GM12878 (cell line): ENCODE data around the gene NOD2. TPM values are rescaled to one million over a fixed set of nuclear protein-coding genes. Genes with fewer than 3 reads are reported as not detected.

Experiments
- BCL11A ChIP-seq: IDR thresholded peaks from 2 replicates; pipeline ENCODE4 v1.6.1; 2011; ENCODE audit warnings: low read depth, low read length
- BMI1 ChIP-seq: fragments of 450-650 bp; IDR thresholded peaks from 2 replicates; pipeline ENCODE4 v1.6.1; 2016; ENCODE audit warnings: mild to moderate bottlenecking, moderate library complexity, borderline replicate concordance
- CREM ChIP-seq: IDR thresholded peaks from 2 replicates; pipeline ENCODE4 v1.6.1; 2014; ENCODE audit warnings: antibody characterized with exemption, low read depth
- IKZF1 ChIP-seq: fragments of 450-650 bp; conservative IDR thresholded peaks from 2 replicates; pipeline ENCODE4 v1.6.1; 2017; ENCODE audit warnings: antibody characterized with exemption, mild to moderate bottlenecking
- JUNB ChIP-seq: IDR thresholded peaks from 2 replicates; pipeline ENCODE4 v1.6.1; 2016; ENCODE audit warnings: antibody characterized with exemption, mild to moderate bottlenecking
- MEF2B ChIP-seq: fragments of 450-650 bp; IDR thresholded peaks from 2 replicates; pipeline ENCODE4 v1.6.1; 2018; ENCODE audit warnings: mild to moderate bottlenecking, moderate library complexity; ENCODE audit not compliant: partially characterized antibody, poor library complexity, severe bottlenecking
- NFYA ChIP-seq: IDR thresholded peaks from 2 replicates; pipeline ENCODE4 v1.6.1; 2011; ENCODE audit warnings: low read depth, mild to moderate bottlenecking, low read length, improper control_type of control experiment, borderline replicate concordance
- PML ChIP-seq: IDR thresholded peaks from 2 replicates; pipeline ENCODE4 v1.6.1; 2012; ENCODE audit warnings: low read length, inconsistent platforms
- POLR2AphosphoS2 ChIP-seq: IDR thresholded peaks from 2 replicates; pipeline ENCODE4 v1.6.1; 2011; ENCODE audit warnings: low read depth, mild to moderate bottlenecking, low read length, improper control_type of control experiment, moderate library complexity
- RELA ChIP-seq: fragments of 450-650 bp; IDR thresholded peaks from 2 replicates; pipeline ENCODE4 v1.8.0; 2014; ENCODE audit warnings: borderline replicate concordance; ENCODE audit not compliant: partially characterized antibody
- ZNF217 ChIP-seq: fragments of 450-650 bp; IDR thresholded peaks from 2 replicates; pipeline ENCODE4 v1.6.1; 2017; ENCODE audit warnings: antibody characterized with exemption, mild to moderate bottlenecking
- polyA plus RNA-seq, 11 experiments: library from polyadenylated mRNA; depleted of rRNA in 4 of 11; unstranded in 6 of 11; stranded (reverse) in 5 of 11; fragments of >200 nt; fragmentation: Nextera tagmentation in 4 of 11; fragmentation: Illumina TruSeq in 1 of 11; extraction: Ambion mirVana in 4 of 11; extraction: Trizol in 1 of 11; gene quantifications; 1 replicate in 1 of 11; 2 replicates in 10 of 11; pipeline versions ENCODE4 v1.2.1 to v1.2.3, GENCODE V29; 2011 to 2016; ENCODE audit warnings: inconsistent platforms in 2 of 11, missing spikeins in 2 of 11, low read depth in 1 of 11
- total RNA-seq, 4 experiments: library from RNA; depleted of rRNA in 3 of 4; stranded (reverse); fragments of >200 nt in 3 of 4; fragmentation: Illumina TruSeq in 1 of 4; extraction: Trizol in 1 of 4; gene quantifications; 2 replicates each; pipeline versions ENCODE4 v1.2.1 to v1.2.3, GENCODE V29; 2013 to 2021
- TF ChIP-seq, protein P1 (sequence below): fragments of 450-650 bp; IDR thresholded peaks from 2 replicates; pipeline ENCODE4 v1.6.1; 2017; ENCODE audit warnings: mild to moderate bottlenecking
- TF ChIP-seq, protein P2 (sequence below): IDR thresholded peaks from 2 replicates; pipeline ENCODE4 v1.6.1; 2011; ENCODE audit warnings: borderline replicate concordance, low read depth, mild to moderate bottlenecking, moderate library complexity, mixed read lengths, low read length; ENCODE audit not compliant: insufficient read depth; ENCODE audit errors: extremely low read length
- TF ChIP-seq, protein P3 (sequence below): IDR thresholded peaks from 2 replicates; pipeline ENCODE4 v1.6.1; 2012; ENCODE audit warnings: low read depth, low read length, improper control_type of control experiment
- TF ChIP-seq, protein P4 (sequence below): fragments of 450-650 bp; IDR thresholded peaks from 2 replicates; pipeline ENCODE4 v1.6.1; 2017; ENCODE audit warnings: antibody characterized with exemption, mild to moderate bottlenecking, moderate library complexity
- TF ChIP-seq, protein P5 (sequence below): fragments of 450-650 bp; IDR thresholded peaks from 2 replicates; pipeline ENCODE4 v1.6.1; 2016; ENCODE audit warnings: mild to moderate bottlenecking
- TF ChIP-seq, protein P6 (sequence below): fragments of 450-650 bp; IDR thresholded peaks from 2 replicates; pipeline ENCODE4 v1.6.1; 2017; ENCODE audit warnings: mild to moderate bottlenecking, low read depth, inconsistent platforms; ENCODE audit not compliant: poor library complexity, severe bottlenecking

Gene NOD2
- total and polyA plus RNA-seq, 10 of the 15 experiments (the other 5 are each of a cell fraction or from before 2014, with no cell fraction given), result 1.0 to 18.6 (median 6.7) TPM

DNA sequence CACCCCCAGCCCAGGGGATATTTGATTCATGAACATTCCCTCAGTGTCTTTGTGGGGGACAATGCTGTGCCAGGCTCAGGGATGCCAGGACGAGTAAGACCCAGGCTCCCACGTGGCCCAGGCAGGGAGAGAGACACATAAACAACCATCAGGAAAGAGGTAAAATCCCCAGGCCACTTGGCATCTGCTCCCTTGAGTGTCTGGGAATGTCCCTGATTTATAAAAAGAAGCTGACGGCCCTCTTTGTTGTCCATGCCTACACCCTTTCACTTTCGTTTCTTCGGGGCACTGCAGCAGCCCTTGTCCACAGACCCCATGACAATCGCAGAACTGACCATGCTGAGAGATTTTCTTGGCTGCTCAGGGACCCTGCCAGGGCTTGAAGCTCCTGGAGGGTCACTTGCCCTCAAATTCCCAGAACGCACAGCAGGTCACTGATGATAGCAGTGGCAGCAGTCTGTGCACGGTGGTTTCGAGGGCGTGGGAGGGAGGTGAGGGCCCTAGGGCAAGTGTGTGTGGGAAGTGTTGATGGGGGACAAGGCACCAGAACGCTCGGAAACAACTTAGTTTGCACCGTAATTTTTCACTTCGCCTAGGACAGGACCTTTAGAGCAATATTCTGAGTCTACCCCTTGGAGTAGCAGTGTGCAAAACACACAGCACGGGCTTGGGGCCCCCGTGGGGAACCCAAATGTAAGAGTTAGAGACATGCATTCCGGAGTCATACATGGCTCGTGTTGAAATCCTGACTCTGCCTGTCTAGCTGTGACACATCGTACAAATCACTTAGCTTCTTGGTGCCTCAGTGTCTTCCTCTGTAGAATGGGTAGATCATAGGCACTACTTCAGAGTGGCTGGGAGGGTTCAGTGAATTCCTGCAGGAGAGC, 4.7 kb downstream of the NOD2 start (continued):
- TF ChIP-seq, protein P1, sequence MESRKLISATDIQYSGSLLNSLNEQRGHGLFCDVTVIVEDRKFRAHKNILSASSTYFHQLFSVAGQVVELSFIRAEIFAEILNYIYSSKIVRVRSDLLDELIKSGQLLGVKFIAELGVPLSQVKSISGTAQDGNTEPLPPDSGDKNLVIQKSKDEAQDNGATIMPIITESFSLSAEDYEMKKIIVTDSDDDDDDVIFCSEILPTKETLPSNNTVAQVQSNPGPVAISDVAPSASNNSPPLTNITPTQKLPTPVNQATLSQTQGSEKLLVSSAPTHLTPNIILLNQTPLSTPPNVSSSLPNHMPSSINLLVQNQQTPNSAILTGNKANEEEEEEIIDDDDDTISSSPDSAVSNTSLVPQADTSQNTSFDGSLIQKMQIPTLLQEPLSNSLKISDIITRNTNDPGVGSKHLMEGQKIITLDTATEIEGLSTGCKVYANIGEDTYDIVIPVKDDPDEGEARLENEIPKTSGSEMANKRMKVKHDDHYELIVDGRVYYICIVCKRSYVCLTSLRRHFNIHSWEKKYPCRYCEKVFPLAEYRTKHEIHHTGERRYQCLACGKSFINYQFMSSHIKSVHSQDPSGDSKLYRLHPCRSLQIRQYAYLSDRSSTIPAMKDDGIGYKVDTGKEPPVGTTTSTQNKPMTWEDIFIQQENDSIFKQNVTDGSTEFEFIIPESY, result no peak
- TF ChIP-seq, protein P2, sequence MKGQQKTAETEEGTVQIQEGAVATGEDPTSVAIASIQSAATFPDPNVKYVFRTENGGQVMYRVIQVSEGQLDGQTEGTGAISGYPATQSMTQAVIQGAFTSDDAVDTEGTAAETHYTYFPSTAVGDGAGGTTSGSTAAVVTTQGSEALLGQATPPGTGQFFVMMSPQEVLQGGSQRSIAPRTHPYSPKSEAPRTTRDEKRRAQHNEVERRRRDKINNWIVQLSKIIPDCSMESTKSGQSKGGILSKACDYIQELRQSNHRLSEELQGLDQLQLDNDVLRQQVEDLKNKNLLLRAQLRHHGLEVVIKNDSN, result peak; percentile 47
- TF ChIP-seq POLR2AphosphoS2, result no peak; the same call in 1 of the 2 replicates
- TF ChIP-seq, protein P3, sequence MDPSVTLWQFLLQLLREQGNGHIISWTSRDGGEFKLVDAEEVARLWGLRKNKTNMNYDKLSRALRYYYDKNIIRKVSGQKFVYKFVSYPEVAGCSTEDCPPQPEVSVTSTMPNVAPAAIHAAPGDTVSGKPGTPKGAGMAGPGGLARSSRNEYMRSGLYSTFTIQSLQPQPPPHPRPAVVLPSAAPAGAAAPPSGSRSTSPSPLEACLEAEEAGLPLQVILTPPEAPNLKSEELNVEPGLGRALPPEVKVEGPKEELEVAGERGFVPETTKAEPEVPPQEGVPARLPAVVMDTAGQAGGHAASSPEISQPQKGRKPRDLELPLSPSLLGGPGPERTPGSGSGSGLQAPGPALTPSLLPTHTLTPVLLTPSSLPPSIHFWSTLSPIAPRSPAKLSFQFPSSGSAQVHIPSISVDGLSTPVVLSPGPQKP, result no peak
- peak; percentile 34; the same call in 1 of the 2 replicates for TF ChIP-seq JUNB
- TF ChIP-seq NFYA, result no peak
- TF ChIP-seq, protein P4, sequence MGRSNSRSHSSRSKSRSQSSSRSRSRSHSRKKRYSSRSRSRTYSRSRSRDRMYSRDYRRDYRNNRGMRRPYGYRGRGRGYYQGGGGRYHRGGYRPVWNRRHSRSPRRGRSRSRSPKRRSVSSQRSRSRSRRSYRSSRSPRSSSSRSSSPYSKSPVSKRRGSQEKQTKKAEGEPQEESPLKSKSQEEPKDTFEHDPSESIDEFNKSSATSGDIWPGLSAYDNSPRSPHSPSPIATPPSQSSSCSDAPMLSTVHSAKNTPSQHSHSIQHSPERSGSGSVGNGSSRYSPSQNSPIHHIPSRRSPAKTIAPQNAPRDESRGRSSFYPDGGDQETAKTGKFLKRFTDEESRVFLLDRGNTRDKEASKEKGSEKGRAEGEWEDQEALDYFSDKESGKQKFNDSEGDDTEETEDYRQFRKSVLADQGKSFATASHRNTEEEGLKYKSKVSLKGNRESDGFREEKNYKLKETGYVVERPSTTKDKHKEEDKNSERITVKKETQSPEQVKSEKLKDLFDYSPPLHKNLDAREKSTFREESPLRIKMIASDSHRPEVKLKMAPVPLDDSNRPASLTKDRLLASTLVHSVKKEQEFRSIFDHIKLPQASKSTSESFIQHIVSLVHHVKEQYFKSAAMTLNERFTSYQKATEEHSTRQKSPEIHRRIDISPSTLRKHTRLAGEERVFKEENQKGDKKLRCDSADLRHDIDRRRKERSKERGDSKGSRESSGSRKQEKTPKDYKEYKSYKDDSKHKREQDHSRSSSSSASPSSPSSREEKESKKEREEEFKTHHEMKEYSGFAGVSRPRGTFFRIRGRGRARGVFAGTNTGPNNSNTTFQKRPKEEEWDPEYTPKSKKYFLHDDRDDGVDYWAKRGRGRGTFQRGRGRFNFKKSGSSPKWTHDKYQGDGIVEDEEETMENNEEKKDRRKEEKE, result no peak
- TF ChIP-seq BCL11A, result peak; percentile 29; the same call in 1 of the 2 replicates
- peak; percentile 85; the same call in 1 of the 2 replicates for TF ChIP-seq ZNF217
- TF ChIP-seq IKZF1, result peak; percentile 95
- TF ChIP-seq, protein P5, sequence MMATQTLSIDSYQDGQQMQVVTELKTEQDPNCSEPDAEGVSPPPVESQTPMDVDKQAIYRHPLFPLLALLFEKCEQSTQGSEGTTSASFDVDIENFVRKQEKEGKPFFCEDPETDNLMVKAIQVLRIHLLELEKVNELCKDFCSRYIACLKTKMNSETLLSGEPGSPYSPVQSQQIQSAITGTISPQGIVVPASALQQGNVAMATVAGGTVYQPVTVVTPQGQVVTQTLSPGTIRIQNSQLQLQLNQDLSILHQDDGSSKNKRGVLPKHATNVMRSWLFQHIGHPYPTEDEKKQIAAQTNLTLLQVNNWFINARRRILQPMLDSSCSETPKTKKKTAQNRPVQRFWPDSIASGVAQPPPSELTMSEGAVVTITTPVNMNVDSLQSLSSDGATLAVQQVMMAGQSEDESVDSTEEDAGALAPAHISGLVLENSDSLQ, result peak; percentile 34; the same call in 1 of the 2 replicates
- TF ChIP-seq BMI1, result 0 out of 2 replicates have a peak, but pooled peaks have one; percentile 55
- TF ChIP-seq MEF2B, result peak; percentile 92
- no peak for TF ChIP-seq CREM
- peak; percentile 49; the same call in 1 of the 2 replicates for TF ChIP-seq PML
- peak; percentile 83 for TF ChIP-seq RELA
- TF ChIP-seq, protein P6, sequence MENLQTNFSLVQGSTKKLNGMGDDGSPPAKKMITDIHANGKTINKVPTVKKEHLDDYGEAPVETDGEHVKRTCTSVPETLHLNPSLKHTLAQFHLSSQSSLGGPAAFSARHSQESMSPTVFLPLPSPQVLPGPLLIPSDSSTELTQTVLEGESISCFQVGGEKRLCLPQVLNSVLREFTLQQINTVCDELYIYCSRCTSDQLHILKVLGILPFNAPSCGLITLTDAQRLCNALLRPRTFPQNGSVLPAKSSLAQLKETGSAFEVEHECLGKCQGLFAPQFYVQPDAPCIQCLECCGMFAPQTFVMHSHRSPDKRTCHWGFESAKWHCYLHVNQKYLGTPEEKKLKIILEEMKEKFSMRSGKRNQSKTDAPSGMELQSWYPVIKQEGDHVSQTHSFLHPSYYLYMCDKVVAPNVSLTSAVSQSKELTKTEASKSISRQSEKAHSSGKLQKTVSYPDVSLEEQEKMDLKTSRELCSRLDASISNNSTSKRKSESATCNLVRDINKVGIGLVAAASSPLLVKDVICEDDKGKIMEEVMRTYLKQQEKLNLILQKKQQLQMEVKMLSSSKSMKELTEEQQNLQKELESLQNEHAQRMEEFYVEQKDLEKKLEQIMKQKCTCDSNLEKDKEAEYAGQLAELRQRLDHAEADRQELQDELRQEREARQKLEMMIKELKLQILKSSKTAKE, result peak; percentile 80
